DMS79 (cell line): ENCODE results near the gene INTS7.
"Not testable (repeated sequence)": the region's sequence is repeated elsewhere in the genome, so short reads cannot be mapped to it uniquely, and the experiment has no call there.

Source experiments
- DNase-seq: peaks from one replicate; lab custom pipeline; 2025; lab: John Stamatoyannopoulos, UW

INTS7 gene

DNA sequence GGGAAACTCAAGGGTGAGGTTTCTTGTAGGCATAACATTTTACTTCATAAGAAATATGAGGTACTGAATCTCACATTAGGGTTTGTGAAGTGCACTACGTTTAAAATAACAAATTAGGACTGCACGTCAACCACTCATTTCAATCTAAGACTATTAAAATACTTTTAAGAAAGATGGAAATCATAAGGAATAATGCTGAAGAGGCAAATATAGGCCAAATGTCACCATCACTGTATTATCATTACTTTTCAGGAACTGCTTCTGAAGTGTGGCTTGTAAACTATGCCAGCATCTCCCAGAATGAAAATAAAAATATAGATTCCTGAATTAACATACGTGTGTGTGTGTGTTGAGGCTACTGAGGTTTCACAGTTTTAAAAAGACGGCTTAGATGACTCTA, 56.8 kb downstream of the INTS7 start:
- no peak for DNase-seq

- DNase-seq, result no peak
These were observed 60.0 kb downstream of the INTS7 start for GRCh38 chr1:211975152-211975941.

DNA sequence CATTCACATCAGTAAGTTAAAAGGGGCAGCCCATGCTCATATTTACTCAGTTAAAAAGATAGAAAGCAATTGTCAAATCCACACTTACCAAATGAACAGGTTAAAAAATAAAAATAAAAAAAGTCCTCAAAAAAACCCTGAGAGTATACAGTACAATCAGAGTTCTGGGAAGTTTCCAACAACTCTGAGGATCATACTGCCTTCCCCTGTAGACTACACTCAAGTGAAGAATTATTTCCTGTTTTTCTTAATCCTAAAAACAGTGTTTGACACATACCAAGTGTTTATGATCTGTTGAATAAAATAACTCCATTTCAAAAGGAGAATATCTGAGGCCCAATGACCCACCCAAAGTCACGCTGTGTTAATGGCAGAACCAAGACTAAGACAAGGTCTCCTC, 61.8 kb downstream of the INTS7 start:
- no peak for DNase-seq

GRCh38 chr1:211968200-211968834, 67.0 kb downstream of the INTS7 start:
- DNase-seq, result no peak

GRCh38 chr1:211967704-211968103, 67.7 kb downstream of the INTS7 start:
- no peak for DNase-seq

DNA sequence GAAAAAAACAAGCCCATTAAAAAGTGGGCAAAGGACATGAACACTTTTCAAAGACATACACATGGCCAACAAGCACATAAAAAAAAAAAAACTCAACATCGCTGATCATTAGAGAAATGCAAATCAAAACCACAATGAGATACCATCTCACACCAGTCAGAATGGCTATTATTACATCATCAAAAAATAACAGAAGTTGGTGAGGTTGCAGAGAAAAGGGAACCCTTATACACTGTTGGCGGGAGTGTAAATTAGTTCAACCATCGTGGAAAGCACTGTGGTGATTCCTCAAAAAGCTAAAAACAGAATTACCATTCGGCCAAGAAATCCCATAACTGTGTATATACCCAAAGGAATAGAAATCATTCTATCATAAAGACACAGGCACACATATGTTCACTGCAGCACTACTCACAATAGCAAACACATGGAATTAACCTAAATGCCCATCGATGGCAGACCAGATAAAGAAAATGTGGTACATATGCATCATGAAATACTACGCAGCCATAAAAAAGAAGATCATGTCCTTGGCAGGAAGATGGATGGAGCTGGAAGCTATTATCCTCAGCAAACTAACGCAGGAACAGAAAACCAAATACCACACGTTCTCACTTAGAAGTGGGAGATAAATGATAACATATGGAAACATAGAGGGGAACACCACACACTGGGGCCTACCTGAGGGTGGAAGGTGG, 70.1 kb downstream of the INTS7 start:
- no peak for DNase-seq

- no peak for DNase-seq
These were observed 75.7 kb downstream of the INTS7 start for GRCh38 chr1:211959680-211960079.

- no peak for DNase-seq
These were observed 76.1 kb downstream of the INTS7 start for GRCh38 chr1:211959221-211959620.

- DNase-seq, result not testable (repeated sequence)
These were observed 81.3 kb downstream of the INTS7 start for GRCh38 chr1:211954028-211954427.

DNA sequence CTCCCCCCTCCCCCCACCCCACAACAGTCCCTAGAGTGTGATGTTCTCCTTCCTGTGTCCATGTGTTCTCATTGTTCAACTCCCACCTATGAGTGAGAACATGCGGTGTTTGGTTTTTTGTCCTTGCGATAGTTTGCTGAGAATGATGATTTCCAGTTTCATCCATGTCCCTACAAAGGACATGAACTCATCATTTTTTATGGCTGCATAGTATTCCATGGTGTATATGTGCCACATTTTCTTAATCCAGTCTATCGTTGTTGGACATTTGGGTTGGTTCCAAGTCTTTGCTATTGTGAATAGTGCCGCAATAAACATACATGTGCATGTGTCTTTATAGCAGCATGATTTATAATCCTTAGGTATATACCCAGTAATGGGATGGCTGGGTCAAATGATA, 81.8 kb downstream of the INTS7 start:
- DNase-seq, result not testable (repeated sequence)

GRCh38 chr1:211952299-211952698, 83.1 kb downstream of the INTS7 start:
- no peak for DNase-seq

DNA sequence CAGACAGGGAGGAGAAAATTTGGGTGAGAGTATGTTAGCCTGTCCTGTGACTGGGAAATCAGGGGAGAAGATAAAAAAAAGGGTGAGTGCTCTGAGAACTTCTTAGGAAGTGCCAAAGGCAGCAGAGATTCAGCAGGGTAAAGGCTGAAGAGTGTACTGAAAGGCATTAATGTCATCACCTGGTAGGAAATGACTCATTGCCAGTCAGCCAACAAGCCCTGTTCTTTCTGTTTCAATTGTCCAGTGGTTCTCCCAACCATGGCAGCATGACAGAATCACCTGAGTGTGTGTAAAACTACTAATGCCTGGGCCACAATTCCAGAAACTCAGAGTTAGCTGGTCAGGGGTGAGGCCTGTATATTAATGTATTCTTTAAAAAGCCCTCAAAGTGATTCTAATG, 83.5 kb downstream of the INTS7 start:
- no peak for DNase-seq

GRCh38 chr1:211948377-211948776, 87.0 kb downstream of the INTS7 start:
- no peak for DNase-seq

DNA sequence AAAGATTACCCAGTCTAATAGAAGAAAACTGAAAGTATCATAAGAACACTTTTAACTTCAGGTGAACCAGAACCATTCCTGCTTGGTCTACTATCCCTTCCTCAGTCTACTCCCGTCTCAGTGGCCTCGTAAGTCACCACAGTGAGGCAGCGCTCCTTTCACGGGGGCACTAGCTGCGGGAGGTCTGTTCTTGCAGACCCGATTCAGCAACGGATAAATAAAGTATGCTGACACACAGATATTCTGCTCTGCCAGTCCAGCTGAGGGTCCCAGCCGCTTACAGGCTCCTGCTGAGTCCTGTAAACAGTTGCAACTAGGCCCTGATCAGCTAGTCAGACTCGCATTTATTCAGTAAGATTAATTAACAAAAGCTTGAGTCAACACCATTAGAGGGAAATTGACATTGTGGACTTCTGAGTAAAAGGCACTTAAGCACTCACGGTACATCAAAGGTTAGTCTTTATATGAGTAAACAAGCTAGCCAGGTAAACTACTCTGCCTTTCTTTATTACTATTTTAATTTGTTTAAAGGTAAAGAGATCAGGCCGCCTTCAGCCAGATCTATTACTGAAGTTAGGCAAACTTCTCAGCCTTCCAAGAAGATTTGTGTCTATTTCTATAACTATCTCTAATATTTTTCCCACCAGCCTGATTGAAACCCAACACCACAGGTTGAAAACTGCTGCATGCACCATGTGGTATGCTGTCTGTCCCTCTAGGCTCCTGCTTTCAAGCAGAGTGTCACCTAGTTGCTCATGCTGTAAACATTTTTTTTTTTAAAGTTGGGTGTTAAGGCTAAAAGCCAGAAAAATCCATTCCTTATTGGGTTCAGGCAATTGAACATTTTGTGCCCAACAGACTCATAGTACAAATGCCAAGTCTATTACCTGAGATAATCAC, 87.7 kb downstream of the INTS7 start:
- peak; percentile 79 for DNase-seq

GRCh38 chr1:211944733-211945500, 90.4 kb downstream of the INTS7 start:
- DNase-seq, result no peak

- no peak for DNase-seq
These were observed 92.8 kb downstream of the INTS7 start for GRCh38 chr1:211942583-211942982.

GRCh38 chr1:211939876-211940468, 95.4 kb downstream of the INTS7 start:
- DNase-seq, result peak; percentile 99

GRCh38 chr1:211938561-211938997, 96.8 kb downstream of the INTS7 start:
- no peak for DNase-seq

- DNase-seq, result not testable (repeated sequence)
These were observed 97.9 kb downstream of the INTS7 start for GRCh38 chr1:211937422-211937821.

GRCh38 chr1:211935448-211935970, 99.8 kb downstream of the INTS7 start:
- DNase-seq, result no peak
